NOMO-1 treated with dmso at 0.1 percent for 144 hours (cell line): ENCODE results near the gene CTNNA1.
"Not testable (repeated sequence)": the region's sequence is repeated elsewhere in the genome, so short reads cannot be mapped to it uniquely, and the experiment has no call there.

ENCODE experiments used
- DNase-seq: peaks from one replicate; lab custom pipeline; 2025; ENCODE audit not compliant: unreplicated experiment; lab: John Stamatoyannopoulos, UW

CTNNA1 gene

GRCh38 chr5:138752951-138753793, at the start of gene CTNNA1:
Gene CTNNA1, plus strand, starts transcription at chr5:138753425. Its CDS starts 28,500 bp downstream, at chr5:138781925.
- DNase-seq = peak; percentile 33

GRCh38 chr5:138703777-138704176, 49.4 kb upstream of the CTNNA1 start:
- not testable (repeated sequence) for DNase-seq

GRCh38 chr5:138705007-138705406, 48.2 kb upstream of the CTNNA1 start:
- no peak for DNase-seq

- DNase-seq = no peak
Measured at GRCh38 chr5:138705567-138705966, 47.7 kb upstream of the CTNNA1 start.

- no peak for DNase-seq
Measured at GRCh38 chr5:138706655-138707480, 46.4 kb upstream of the CTNNA1 start.

GRCh38 chr5:138708791-138709190, 44.4 kb upstream of the CTNNA1 start:
- no peak for DNase-seq

- no peak for DNase-seq
Measured at GRCh38 chr5:138709202-138709601, 44.0 kb upstream of the CTNNA1 start.

- no peak for DNase-seq
Measured at GRCh38 chr5:138711087-138711486, 42.1 kb upstream of the CTNNA1 start.

- no peak for DNase-seq
Measured at GRCh38 chr5:138711811-138712210, 41.4 kb upstream of the CTNNA1 start.

GRCh38 chr5:138712324-138712723, 40.9 kb upstream of the CTNNA1 start:
- no peak for DNase-seq

- DNase-seq = no peak
Measured at GRCh38 chr5:138712791-138713190, 40.4 kb upstream of the CTNNA1 start.

GRCh38 chr5:138713247-138713646, 40.0 kb upstream of the CTNNA1 start:
- no peak for DNase-seq

GRCh38 chr5:138714694-138715093, 38.5 kb upstream of the CTNNA1 start:
- no peak for DNase-seq

GRCh38 chr5:138715931-138716432, 37.2 kb upstream of the CTNNA1 start:
- not testable (repeated sequence) for DNase-seq

- no peak for DNase-seq
Measured at GRCh38 chr5:138716456-138716924, 36.7 kb upstream of the CTNNA1 start.

GRCh38 chr5:138717399-138717798, 35.8 kb upstream of the CTNNA1 start:
- no peak for DNase-seq

GRCh38 chr5:138719811-138720210, 33.4 kb upstream of the CTNNA1 start:
- DNase-seq = no peak

- no peak for DNase-seq
Measured at GRCh38 chr5:138720840-138721239, 32.4 kb upstream of the CTNNA1 start.

- no peak for DNase-seq
Measured at GRCh38 chr5:138721979-138722378, 31.2 kb upstream of the CTNNA1 start.

- DNase-seq = no peak
Measured at GRCh38 chr5:138722544-138723177, 30.6 kb upstream of the CTNNA1 start.

- peak; percentile 27 for DNase-seq
Measured at GRCh38 chr5:138724470-138725146, 28.6 kb upstream of the CTNNA1 start.
